ENCODE results near the gene MAJIN. TPM values are rescaled to one million over a fixed set of nuclear protein-coding genes. Genes with fewer than 3 reads are reported as not detected.
A peak's percentile ranks its signal among the peaks of the same experiment; 100 is the strongest.

Gene MAJIN
- total RNA-seq, 1 experiment from 2014 or later, result not detected

DNA sequence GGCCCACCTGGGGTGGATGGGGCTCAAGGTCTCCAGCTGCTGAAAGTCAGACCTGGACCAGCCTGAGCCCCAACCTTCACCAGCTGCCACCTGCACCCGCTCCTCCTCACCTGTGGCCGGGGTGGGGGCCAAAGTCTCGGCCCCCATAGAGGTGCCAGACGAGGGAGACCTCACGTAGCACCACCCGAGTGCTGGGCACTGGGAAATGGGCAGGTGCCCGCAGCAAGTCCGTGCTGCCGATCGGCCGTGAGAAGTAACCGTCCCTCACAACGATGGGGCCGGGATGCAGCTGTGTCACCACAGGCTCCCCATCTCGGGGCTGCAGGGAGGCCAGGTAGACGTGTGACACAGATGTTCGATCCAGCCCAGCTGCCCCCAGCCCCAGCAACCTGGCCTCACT, 71.1 kb downstream of the MAJIN start:
- no peak for DNase-seq (ENCODE audit: low spot score)
- POLR2A ChIA-PET, result no interaction called here
- Mint-ChIP-seq H3K4me3 (no peak overlapping the region), H3K4me1 (no peaks in the 10 kb centered on the region), H3K27me3 (ENCODE audit: low read depth) (no peaks in the 10 kb centered on the region), H3K27ac (no peak overlapping the region), H3K36me3 (peaks cover 9% of the 10 kb centered on the region; the same call in 1 of the 2 replicates), H3K9me3 (no peaks in the 10 kb centered on the region)
- TF ChIP-seq JUN (CRISPR knock-in tag; IDR thresholded peaks at IDR 0.05) (no peak), TEAD4 (CRISPR knock-in tag; IDR thresholded peaks at IDR 0.05) (no peak), FOXP1 (CRISPR knock-in tag; IDR thresholded peaks at IDR 0.05; ENCODE audit: borderline replicate concordance) (no peak), ELF4 (CRISPR knock-in tag; IDR thresholded peaks at IDR 0.05; ENCODE audit: low read depth) (no peak), SP1 (CRISPR knock-in tag; conservative IDR thresholded peaks at IDR 0.05) (no peak), NR3C1 (CRISPR knock-in tag; conservative IDR thresholded peaks at IDR 0.05; ENCODE audit: low read depth) (no peak), RORB (CRISPR knock-in tag; IDR thresholded peaks at IDR 0.05) (no peak), ETV6 (CRISPR knock-in tag; IDR thresholded peaks at IDR 0.05) (no peak), ATF1 (CRISPR knock-in tag; IDR thresholded peaks at IDR 0.05) (no peak), GRHL2 (CRISPR knock-in tag; IDR thresholded peaks at IDR 0.05; ENCODE audit: insufficient replicate concordance, severe bottlenecking) (no peak), ZNF232 (CRISPR knock-in tag; IDR thresholded peaks at IDR 0.05) (no peak), ZNF219 (CRISPR knock-in tag; IDR thresholded peaks at IDR 0.05; ENCODE audit: borderline replicate concordance) (no peak)
- TF ChIP-seq, protein P1, sequence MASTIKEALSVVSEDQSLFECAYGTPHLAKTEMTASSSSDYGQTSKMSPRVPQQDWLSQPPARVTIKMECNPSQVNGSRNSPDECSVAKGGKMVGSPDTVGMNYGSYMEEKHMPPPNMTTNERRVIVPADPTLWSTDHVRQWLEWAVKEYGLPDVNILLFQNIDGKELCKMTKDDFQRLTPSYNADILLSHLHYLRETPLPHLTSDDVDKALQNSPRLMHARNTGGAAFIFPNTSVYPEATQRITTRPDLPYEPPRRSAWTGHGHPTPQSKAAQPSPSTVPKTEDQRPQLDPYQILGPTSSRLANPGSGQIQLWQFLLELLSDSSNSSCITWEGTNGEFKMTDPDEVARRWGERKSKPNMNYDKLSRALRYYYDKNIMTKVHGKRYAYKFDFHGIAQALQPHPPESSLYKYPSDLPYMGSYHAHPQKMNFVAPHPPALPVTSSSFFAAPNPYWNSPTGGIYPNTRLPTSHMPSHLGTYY (CRISPR knock-in tag; IDR thresholded peaks at IDR 0.05), result no peak
- TF ChIP-seq, protein P2, sequence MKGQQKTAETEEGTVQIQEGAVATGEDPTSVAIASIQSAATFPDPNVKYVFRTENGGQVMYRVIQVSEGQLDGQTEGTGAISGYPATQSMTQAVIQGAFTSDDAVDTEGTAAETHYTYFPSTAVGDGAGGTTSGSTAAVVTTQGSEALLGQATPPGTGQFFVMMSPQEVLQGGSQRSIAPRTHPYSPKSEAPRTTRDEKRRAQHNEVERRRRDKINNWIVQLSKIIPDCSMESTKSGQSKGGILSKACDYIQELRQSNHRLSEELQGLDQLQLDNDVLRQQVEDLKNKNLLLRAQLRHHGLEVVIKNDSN (CRISPR knock-in tag; IDR thresholded peaks at IDR 0.05), result no peak
- TF ChIP-seq, protein P3, sequence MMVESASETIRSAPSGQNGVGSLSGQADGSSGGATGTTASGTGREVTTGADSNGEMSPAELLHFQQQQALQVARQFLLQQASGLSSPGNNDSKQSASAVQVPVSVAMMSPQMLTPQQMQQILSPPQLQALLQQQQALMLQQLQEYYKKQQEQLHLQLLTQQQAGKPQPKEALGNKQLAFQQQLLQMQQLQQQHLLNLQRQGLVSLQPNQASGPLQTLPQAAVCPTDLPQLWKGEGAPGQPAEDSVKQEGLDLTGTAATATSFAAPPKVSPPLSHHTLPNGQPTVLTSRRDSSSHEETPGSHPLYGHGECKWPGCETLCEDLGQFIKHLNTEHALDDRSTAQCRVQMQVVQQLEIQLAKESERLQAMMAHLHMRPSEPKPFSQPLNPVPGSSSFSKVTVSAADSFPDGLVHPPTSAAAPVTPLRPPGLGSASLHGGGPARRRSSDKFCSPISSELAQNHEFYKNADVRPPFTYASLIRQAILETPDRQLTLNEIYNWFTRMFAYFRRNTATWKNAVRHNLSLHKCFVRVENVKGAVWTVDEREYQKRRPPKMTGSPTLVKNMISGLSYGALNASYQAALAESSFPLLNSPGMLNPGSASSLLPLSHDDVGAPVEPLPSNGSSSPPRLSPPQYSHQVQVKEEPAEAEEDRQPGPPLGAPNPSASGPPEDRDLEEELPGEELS (CRISPR knock-in tag; IDR thresholded peaks at IDR 0.05), result no peak
- TF ChIP-seq, protein P4, sequence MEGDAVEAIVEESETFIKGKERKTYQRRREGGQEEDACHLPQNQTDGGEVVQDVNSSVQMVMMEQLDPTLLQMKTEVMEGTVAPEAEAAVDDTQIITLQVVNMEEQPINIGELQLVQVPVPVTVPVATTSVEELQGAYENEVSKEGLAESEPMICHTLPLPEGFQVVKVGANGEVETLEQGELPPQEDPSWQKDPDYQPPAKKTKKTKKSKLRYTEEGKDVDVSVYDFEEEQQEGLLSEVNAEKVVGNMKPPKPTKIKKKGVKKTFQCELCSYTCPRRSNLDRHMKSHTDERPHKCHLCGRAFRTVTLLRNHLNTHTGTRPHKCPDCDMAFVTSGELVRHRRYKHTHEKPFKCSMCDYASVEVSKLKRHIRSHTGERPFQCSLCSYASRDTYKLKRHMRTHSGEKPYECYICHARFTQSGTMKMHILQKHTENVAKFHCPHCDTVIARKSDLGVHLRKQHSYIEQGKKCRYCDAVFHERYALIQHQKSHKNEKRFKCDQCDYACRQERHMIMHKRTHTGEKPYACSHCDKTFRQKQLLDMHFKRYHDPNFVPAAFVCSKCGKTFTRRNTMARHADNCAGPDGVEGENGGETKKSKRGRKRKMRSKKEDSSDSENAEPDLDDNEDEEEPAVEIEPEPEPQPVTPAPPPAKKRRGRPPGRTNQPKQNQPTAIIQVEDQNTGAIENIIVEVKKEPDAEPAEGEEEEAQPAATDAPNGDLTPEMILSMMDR (IDR thresholded peaks at IDR 0.05), result no peak
- TF ChIP-seq, protein P5, sequence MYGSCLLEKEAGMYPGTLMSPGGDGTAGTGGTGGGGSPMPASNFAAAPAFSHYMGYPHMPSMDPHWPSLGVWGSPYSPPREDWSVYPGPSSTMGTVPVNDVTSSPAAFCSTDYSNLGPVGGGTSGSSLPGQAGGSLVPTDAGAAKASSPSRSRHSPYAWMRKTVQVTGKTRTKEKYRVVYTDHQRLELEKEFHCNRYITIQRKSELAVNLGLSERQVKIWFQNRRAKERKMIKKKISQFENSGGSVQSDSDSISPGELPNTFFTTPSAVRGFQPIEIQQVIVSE (CRISPR knock-in tag; IDR thresholded peaks at IDR 0.05; ENCODE audit: borderline replicate concordance), result no peak
- TF ChIP-seq, protein P6, sequence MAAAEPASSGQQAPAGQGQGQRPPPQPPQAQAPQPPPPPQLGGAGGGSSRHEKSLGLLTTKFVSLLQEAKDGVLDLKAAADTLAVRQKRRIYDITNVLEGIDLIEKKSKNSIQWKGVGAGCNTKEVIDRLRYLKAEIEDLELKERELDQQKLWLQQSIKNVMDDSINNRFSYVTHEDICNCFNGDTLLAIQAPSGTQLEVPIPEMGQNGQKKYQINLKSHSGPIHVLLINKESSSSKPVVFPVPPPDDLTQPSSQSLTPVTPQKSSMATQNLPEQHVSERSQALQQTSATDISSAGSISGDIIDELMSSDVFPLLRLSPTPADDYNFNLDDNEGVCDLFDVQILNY (CRISPR knock-in tag; IDR thresholded peaks at IDR 0.05), result no peak
- CTCF ChIA-PET, result interaction anchor here (2.0 kb wide), 1 partner anchor 13 kb away, joined by 5 read pairs; no protein-coding TSS in a partner anchor
- no peak for ATAC-seq

DNA sequence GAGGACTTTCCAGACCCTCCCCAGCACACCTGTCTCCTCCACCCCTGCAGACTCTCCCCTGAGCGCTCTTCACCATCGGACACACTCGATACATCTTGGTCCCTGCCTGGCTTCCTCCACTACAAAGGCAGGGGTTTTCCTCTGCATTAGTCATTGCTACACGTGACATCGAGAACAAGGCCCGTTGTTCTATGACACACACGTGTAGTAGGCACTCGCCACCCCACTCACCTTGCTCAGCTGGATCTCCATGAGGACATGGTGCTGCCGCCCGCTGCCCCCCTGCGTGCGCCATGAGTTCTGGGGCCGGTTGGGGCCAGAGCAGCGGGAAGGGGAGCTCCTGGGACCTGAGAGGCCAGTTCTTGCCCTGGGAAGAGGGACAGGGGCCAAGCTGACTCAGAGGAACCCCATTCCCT, 71.6 kb downstream of the MAJIN start:
- no peaks in the 10 kb centered on the region for H3K4me1 Mint-ChIP-seq
- DNase-seq (ENCODE audit: low spot score) (no peak), ATAC-seq (no peak)
- no peak overlapping the region for H3K4me3 Mint-ChIP-seq
- H3K36me3 Mint-ChIP-seq, result peaks cover 8% of the 10 kb centered on the region; the same call in 1 of the 2 replicates
- peak overlapping the region; percentile 50; the same call in 1 of the 2 replicates for H3K27ac Mint-ChIP-seq
- CTCF ChIA-PET, result interaction anchor here (2.0 kb wide), 1 partner anchor 12 kb away, joined by 5 read pairs; no protein-coding TSS in a partner anchor
- no peaks in the 10 kb centered on the region for H3K27me3 Mint-ChIP-seq (ENCODE audit: low read depth)
- no peaks in the 10 kb centered on the region for H3K9me3 Mint-ChIP-seq
- POLR2A ChIA-PET, result no interaction called here
- no peak for TF ChIP-seq IRF2 (CRISPR knock-in tag; IDR thresholded peaks at IDR 0.05; ENCODE audit: borderline replicate concordance, low read depth)
- TF ChIP-seq, protein P7, sequence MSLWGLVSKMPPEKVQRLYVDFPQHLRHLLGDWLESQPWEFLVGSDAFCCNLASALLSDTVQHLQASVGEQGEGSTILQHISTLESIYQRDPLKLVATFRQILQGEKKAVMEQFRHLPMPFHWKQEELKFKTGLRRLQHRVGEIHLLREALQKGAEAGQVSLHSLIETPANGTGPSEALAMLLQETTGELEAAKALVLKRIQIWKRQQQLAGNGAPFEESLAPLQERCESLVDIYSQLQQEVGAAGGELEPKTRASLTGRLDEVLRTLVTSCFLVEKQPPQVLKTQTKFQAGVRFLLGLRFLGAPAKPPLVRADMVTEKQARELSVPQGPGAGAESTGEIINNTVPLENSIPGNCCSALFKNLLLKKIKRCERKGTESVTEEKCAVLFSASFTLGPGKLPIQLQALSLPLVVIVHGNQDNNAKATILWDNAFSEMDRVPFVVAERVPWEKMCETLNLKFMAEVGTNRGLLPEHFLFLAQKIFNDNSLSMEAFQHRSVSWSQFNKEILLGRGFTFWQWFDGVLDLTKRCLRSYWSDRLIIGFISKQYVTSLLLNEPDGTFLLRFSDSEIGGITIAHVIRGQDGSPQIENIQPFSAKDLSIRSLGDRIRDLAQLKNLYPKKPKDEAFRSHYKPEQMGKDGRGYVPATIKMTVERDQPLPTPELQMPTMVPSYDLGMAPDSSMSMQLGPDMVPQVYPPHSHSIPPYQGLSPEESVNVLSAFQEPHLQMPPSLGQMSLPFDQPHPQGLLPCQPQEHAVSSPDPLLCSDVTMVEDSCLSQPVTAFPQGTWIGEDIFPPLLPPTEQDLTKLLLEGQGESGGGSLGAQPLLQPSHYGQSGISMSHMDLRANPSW (CRISPR knock-in tag; conservative IDR thresholded peaks at IDR 0.05; ENCODE audit: low read depth), result no peak
- TF ChIP-seq FOXJ3 (CRISPR knock-in tag; IDR thresholded peaks at IDR 0.05; ENCODE audit: borderline replicate concordance), result no peak
- TF ChIP-seq GRHL2 (CRISPR knock-in tag; IDR thresholded peaks at IDR 0.05; ENCODE audit: insufficient replicate concordance, severe bottlenecking), result no peak

Measured in WTC11 (cell line).